Endothelial cell of umbilical vein (primary cell): ENCODE measurements around the gene EML1. TPM values are rescaled to one million over a fixed set of nuclear protein-coding genes. Genes with fewer than 3 reads are reported as not detected.

Experiments used
- BruUV-seq: library from RNA; stranded (reverse); fragments of 400-500 nt; replicated peaks from 2 replicates; lab custom pipeline; 2021; lab: Mats Ljungman, UMichigan
- CTCF ChIA-PET: fragments of 300-600, 350-600 bp; sonication (Branson Sonifier 250); formaldehyde crosslinking; loops from one replicate; lab custom pipeline; 2021; ENCODE audit warnings: antibody characterized with exemption, inconsistent platforms; lab: Charles Lee
- POLR2A ChIA-PET: fragments of 300-600, 350-600 bp; sonication (Branson Sonifier 250); formaldehyde crosslinking; loops from one replicate; lab custom pipeline; 2021; ENCODE audit warnings: antibody characterized with exemption, inconsistent platforms; lab: Charles Lee
- DNase-seq: peaks from one replicate; pipeline ENCODE4 v3.0.0-alpha.2; 2011; ENCODE audit warnings: low read depth, low spot score
- FAIRE-seq: peaks from 2 replicates; lab custom pipeline; 2011; peaks lifted over from hg19 to GRCh38; lab: Jason Lieb, UNC
- H2AFZ ChIP-seq: 2 replicates; pipeline ENCODE4 v1.6.0; 2012; ENCODE audit warnings: low read depth, low read length, control low read depth, inconsistent platforms
- H3K27ac ChIP-seq: 2 replicates; pipeline ENCODE4 v1.5.1; 2011; ENCODE audit warnings: low read depth, mild to moderate bottlenecking, control low read depth, low read length, moderate library complexity; ENCODE audit not compliant: insufficient read depth
- H3K27me3 ChIP-seq, 2 experiments: 2 replicates each; pipeline versions ENCODE4 v1.6.0 to v1.6.1; 2011; ENCODE audit warnings: low read length in 2 of 2, mixed read lengths in 1 of 2; ENCODE audit not compliant: control insufficient read depth in 2 of 2, insufficient read depth in 2 of 2
- H3K36me3 ChIP-seq, 2 experiments: 2 replicates in 1 of 2; 3 replicates in 1 of 2; pipeline ENCODE4 v1.5.1; 2011; ENCODE audit warnings: low read length in 2 of 2, mild to moderate bottlenecking in 1 of 2, moderate library complexity in 1 of 2; ENCODE audit not compliant: control insufficient read depth in 2 of 2, insufficient read depth in 2 of 2; ENCODE audit errors: extremely low read depth in 1 of 2
- H3K4me1 ChIP-seq: 3 replicates; pipeline ENCODE4 v1.5.1; 2011; ENCODE audit warnings: mild to moderate bottlenecking, low read length; ENCODE audit not compliant: control insufficient read depth, insufficient read depth; ENCODE audit errors: extremely low read depth
- H3K4me2 ChIP-seq: 2 replicates; pipeline ENCODE4 v1.6.1; 2011; ENCODE audit warnings: low read length, control low read depth, mixed read lengths; ENCODE audit not compliant: insufficient read depth
- H3K4me3 ChIP-seq, 3 experiments: fragments of 200-600 bp in 1 of 3; sonication (generic), shearing (Covaris generic) in 1 of 3; replicated peaks in 1 of 3; 2 replicates each; pipeline ENCODE4 v1.5.1; 2011 to 2016; ENCODE audit warnings: control low read depth in 3 of 3, low read length in 3 of 3, mild to moderate bottlenecking in 2 of 3, inconsistent platforms in 1 of 3, low read depth in 1 of 3, moderate library complexity in 1 of 3; ENCODE audit not compliant: insufficient read depth in 1 of 3
- H3K79me2 ChIP-seq: 2 replicates; pipeline ENCODE4 v1.6.0; 2012; ENCODE audit warnings: low read length, inconsistent platforms; ENCODE audit not compliant: control insufficient read depth, insufficient read depth
- H3K9ac ChIP-seq: replicated peaks from 2 replicates; pipeline ENCODE3; 2011; ENCODE audit warnings: low read length, control low read depth; ENCODE audit not compliant: insufficient read depth; ENCODE audit errors: extremely low read depth
- H3K9me1 ChIP-seq: replicated peaks from 3 replicates; pipeline ENCODE4 v1.6.0; 2011; ENCODE audit warnings: mild to moderate bottlenecking, low read length; ENCODE audit not compliant: control insufficient read depth, insufficient read depth; ENCODE audit errors: extremely low read depth
- H3K9me3 ChIP-seq: replicated peaks from 2 replicates; pipeline ENCODE4 v1.5.1; 2012; ENCODE audit warnings: low read length, inconsistent platforms; ENCODE audit not compliant: control insufficient read depth, insufficient read depth
- H4K20me1 ChIP-seq: replicated peaks from 2 replicates; pipeline ENCODE3; 2011; ENCODE audit warnings: mild to moderate bottlenecking, low read length; ENCODE audit not compliant: control insufficient read depth, insufficient read depth; ENCODE audit errors: extremely low read depth
- EZH2 ChIP-seq: IDR thresholded peaks from 2 replicates; pipeline ENCODE4 v1.6.1; 2012; ENCODE audit warnings: borderline replicate concordance, low read depth, mild to moderate bottlenecking, moderate library complexity, low read length, inconsistent platforms; ENCODE audit not compliant: severe bottlenecking
- FOS ChIP-seq: IDR thresholded peaks from 2 replicates; pipeline ENCODE4 v1.6.1; 2011; ENCODE audit warnings: mild to moderate bottlenecking, low read length, moderate library complexity, borderline replicate concordance; ENCODE audit not compliant: insufficient read depth
- GATA2 ChIP-seq: IDR thresholded peaks from 2 replicates; pipeline ENCODE4 v1.7.0; 2011; ENCODE audit warnings: low read depth, mild to moderate bottlenecking, moderate library complexity, mixed read lengths, low read length; ENCODE audit not compliant: insufficient read length, insufficient read depth
- JUN ChIP-seq: IDR thresholded peaks from 2 replicates; pipeline ENCODE4 v1.6.1; 2011; ENCODE audit warnings: borderline replicate concordance, low read depth; ENCODE audit not compliant: insufficient read length, insufficient read depth
- MYC ChIP-seq: IDR thresholded peaks from one replicate; pipeline ENCODE4 v1.6.1; 2011; ENCODE audit warnings: mild to moderate bottlenecking, low read depth, low read length
- POLR2A ChIP-seq: IDR thresholded peaks from 2 replicates; pipeline ENCODE4 v1.6.1; 2012; ENCODE audit warnings: low read depth, mild to moderate bottlenecking, control low read depth, low read length
- POLR2AphosphoS5 ChIP-seq: IDR thresholded peaks from 2 replicates; pipeline ENCODE4 v1.6.1; 2012; ENCODE audit warnings: low read depth, mild to moderate bottlenecking, control low read depth, low read length, moderate library complexity; ENCODE audit not compliant: insufficient read depth
- dilution Hi-C: fragments of 300-500 bp; cut with MboI; formaldehyde crosslinking; loops from one replicate; pipeline ENCODE4 v1.15.0; 2019; ENCODE audit warnings: low sequenced_read_pairs; ENCODE audit not compliant: extremely low pct_ligation_motif_present
- intact Hi-C: fragments of 100-400 bp; cut with micrococcal nuclease; formaldehyde crosslinking; loops from one replicate; pipeline ENCODE4 v1.10.0; 2022
- polyA plus RNA-seq, 4 experiments: library from polyadenylated mRNA; depleted of rRNA in 3 of 4; stranded (reverse) in 3 of 4; unstranded in 1 of 4; fragments of >200 nt; gene quantifications; 2 replicates each; pipeline versions ENCODE4 v1.2.1 to v1.2.3, GENCODE V29; 2011 to 2012; ENCODE audit warnings: missing spikeins in 1 of 4
- total RNA-seq: library from RNA; stranded (reverse); gene quantifications from 2 replicates; pipeline ENCODE4 v1.2.3, GENCODE V29; 2021
- TF ChIP-seq, protein P1 (sequence below), 2 donors: IDR thresholded peaks; 1 replicate in 1 of 2; 2 replicates in 1 of 2; pipeline ENCODE4 v1.5.1; 2011; ENCODE audit warnings: low read length in 2 of 2, mild to moderate bottlenecking in 2 of 2, moderate library complexity in 2 of 2, control low read depth in 1 of 2, inconsistent platforms in 1 of 2, low read depth in 1 of 2; ENCODE audit not compliant: insufficient read depth in 1 of 2; ENCODE audit errors: extremely low read depth in 1 of 2
- TF ChIP-seq, protein P2 (sequence below): IDR thresholded peaks from 2 replicates; pipeline ENCODE4 v1.6.1; 2011; ENCODE audit not compliant: insufficient read depth, insufficient read length

Gene EML1
- total and polyA plus RNA-seq, 2 donors (not counting 3 experiments of a cell fraction or from before 2014, with no cell fraction given), result 22.9 to 33.0 TPM

DNA sequence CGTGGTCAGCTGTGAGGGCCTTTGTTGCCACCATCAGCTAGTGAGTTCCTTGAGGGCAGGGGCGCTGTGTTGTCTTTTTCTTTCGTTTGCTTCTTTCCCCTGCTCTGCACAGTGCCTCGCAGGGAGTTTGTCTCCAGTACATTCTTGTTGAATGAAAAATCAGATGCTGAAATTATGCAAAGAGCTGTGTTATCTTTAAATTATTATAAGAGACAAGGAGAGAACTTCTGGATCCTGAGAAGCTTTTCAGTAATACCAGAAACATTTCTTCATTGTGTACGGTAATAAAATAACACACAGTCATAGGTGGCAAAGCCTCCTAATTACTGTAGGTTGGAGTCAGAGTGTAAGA, 14.9 kb downstream of the EML1 start:
- intact Hi-C loops (no loop called here), dilution Hi-C loops (no loop called here)
- Histone ChIP-seq H3K36me3 (no peaks in the 10 kb centered on the region), H4K20me1 (peaks cover 2% of the 10 kb centered on the region), H3K4me3 (no peak overlapping the region), H3K79me2 (peaks cover 1% of the 10 kb centered on the region), H2AFZ (no peak overlapping the region), H3K9me1 (no peaks in the 10 kb centered on the region), H3K4me2 (no peak overlapping the region), H3K27me3 (no peaks in the 10 kb centered on the region), H3K9ac (no peak overlapping the region), H3K27ac (no peak overlapping the region), H3K9me3 (no peaks in the 10 kb centered on the region), H3K4me1 (no peaks in the 10 kb centered on the region)
- POLR2A ChIA-PET, result no interaction called here
- CTCF ChIA-PET, result no interaction called here
- DNase-seq (no peak), FAIRE-seq (no peak)
- TF ChIP-seq, protein P1, sequence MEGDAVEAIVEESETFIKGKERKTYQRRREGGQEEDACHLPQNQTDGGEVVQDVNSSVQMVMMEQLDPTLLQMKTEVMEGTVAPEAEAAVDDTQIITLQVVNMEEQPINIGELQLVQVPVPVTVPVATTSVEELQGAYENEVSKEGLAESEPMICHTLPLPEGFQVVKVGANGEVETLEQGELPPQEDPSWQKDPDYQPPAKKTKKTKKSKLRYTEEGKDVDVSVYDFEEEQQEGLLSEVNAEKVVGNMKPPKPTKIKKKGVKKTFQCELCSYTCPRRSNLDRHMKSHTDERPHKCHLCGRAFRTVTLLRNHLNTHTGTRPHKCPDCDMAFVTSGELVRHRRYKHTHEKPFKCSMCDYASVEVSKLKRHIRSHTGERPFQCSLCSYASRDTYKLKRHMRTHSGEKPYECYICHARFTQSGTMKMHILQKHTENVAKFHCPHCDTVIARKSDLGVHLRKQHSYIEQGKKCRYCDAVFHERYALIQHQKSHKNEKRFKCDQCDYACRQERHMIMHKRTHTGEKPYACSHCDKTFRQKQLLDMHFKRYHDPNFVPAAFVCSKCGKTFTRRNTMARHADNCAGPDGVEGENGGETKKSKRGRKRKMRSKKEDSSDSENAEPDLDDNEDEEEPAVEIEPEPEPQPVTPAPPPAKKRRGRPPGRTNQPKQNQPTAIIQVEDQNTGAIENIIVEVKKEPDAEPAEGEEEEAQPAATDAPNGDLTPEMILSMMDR (IDR thresholded peaks at IDR 0.05; ENCODE audit: extremely low read depth in 1 of 2, insufficient read depth in 1 of 2, low read depth in 1 of 2, low read length in 2 of 2), result no peak
- TF ChIP-seq, protein P2, sequence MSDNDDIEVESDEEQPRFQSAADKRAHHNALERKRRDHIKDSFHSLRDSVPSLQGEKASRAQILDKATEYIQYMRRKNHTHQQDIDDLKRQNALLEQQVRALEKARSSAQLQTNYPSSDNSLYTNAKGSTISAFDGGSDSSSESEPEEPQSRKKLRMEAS, result no peak
- TF ChIP-seq GATA2 (no peak), EZH2 (no peak), POLR2A (no peak), POLR2AphosphoS5 (no peak), MYC (no peak), FOS (no peak), JUN (no peak)
- no TSS peak for BruUV-seq
